HG03571 (cell line): ENCODE data around the gene ZGLP1.

Source experiments
- ATAC-seq: cut with Tn5 transposase; IDR thresholded peaks from one replicate; pipeline ENCODE4 v1.9.1; 2021; ENCODE audit not compliant: unreplicated experiment

The ZGLP1 gene

DNA sequence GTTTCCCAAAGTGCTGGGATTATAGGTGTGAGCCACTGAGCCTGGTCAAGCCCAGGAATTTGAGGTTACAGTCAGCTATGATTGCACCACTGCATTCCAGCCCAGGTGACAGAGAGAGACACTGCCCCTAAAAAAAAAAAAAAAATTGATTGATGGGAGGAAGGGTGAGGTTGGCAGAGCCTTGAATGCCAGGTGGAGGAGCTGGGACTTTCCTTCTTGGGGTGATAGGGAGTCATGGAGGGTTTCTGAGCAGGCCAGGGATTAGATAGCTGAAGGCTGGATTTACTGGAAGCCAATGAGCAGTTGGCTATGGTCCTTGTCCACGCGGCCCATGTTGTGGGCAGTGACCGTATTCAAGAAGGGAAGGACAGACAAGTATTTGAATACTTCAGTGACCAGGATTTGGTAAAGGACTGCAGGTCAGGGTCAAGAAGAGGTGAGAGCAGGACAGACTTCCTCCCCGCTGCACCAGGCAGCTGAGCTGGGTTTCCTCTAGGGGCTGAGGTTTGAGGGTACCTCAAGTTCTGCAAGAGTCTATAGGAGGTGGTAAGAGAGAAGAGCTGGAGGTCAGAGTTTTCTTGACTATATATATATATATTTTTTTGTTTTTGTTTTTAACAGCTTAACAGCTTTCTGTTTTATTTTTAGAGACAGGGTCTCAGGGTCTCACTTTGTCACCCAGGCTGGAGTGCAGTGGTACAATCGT is 29.7 kb downstream of the ZGLP1 start:
- ATAC-seq: no peak

DNA sequence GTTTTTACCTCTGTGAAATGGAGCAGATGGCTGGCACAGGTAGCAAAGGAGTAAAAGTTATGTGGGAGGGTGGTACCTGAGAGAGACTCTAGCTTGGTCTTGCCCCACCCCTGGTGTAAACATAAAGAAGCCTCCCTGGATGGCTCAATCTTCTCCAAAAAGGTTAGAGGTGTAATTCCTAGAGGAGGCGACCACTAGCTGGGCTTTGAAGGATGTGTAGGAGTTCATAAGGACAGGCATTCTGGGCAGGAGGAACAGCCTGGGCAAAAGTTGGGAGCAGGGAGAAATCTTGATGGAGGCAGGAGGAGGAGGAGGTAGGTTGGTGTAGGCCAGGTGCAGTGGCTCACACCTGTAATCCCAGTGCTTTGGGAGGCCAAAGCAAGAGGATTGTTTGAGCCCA is 30.7 kb downstream of the ZGLP1 start:
- no peak for ATAC-seq

DNA sequence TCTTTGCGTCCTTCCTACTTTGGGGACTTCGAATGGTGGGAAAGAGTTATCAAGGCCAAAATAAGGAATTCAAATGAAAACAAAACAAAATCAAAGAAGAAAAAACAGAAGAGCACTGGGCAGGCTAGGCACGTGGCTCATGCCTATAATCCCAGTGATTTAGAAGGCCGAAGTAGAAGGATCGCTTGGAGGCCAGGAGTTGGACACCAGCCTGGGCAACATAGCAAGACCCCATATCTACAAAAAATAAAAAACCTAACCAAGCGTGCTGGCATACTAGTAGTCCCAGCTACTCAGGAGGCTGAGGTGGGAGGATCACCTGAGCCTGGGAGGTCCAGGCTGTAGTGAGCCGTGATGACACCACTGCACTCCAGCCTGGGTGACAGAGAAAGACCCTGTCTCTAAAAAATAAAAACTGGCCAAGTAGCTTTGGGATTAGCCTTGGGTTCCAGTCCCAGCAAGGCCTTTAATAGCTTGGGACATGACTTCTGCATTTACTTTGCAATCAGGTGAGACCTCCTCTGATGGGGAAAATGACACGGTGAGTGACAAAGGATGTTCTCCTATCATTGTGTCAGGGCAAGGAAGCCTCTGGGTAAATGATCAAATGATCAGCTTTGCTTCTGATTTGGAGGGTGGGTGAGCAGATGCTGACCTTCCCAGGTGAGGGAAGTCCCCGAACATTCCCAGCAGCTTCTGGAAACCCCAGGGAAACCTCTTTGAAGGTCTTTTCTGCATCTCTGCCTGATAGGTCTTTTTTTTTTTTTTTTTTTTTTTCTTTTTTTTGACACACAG is 31.6 kb downstream of the ZGLP1 start:
- no peak for ATAC-seq

DNA sequence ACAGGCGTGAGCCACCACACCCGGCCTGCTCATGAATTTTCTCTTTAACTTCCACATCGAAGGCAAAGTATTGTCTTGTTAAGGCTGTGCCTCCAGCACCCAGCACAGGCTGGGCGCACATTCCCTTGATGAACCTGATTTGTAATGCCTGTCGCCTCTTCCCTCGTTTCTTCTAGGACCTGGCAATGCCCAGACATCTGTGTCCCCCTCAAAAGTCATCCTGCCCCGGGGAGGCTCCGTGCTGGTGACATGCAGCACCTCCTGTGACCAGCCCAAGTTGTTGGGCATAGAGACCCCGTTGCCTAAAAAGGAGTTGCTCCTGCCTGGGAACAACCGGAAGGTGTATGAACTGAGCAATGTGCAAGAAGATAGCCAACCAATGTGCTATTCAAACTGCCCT is 35.0 kb downstream of the ZGLP1 start:
- ATAC-seq: no peak

DNA sequence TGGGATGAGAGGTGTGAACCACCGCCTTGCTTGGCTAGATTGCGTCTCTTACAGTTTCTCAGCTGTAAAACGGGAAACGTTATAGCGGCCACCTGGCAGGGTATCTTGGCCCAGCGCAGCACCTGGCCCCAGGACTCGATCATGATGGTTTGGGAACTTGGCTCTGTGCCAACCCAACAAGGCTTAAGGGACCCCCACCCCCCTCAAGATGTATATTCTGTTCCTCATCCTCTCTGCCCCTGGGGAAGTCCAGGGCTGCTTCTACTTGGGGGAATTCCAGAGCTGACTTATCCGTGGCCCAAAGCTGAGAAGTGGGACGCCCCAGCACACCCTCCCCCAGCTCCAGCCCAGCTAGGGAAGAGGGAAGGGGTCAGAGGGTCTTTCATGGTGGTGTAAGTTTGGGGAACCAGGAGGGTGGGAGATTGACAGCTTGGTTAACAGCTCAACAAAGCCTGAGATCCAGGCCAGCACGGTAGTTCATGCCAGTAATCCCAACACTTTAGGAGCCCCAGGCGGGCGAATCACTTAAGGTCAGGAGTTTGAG is 38.0 kb downstream of the ZGLP1 start:
- peak; percentile 23 for ATAC-seq

DNA sequence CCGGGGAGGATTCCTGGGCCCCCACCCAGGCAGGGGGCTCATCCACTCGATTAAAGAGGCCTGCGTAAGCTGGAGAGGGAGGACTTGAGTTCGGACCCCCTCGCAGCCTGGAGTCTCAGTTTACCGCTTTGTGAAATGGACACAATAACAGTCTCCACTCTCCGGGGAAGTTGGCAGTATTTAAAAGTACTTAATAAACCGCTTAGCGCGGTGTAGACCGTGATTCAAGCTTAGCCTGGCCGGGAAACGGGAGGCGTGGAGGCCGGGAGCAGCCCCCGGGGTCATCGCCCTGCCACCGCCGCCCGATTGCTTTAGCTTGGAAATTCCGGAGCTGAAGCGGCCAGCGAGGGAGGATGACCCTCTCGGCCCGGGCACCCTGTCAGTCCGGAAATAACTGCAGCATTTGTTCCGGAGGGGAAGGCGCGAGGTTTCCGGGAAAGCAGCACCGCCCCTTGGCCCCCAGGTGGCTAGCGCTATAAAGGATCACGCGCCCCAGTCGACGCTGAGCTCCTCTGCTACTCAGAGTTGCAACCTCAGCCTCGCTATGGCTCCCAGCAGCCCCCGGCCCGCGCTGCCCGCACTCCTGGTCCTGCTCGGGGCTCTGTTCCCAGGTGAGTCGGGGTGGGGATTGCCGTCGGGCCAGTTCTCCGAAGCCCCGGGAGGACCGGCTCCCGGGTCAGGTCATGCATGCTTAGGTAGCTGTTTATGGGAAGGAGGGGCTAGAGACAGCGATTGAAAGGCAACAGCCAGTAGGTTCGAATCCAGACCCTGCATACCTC is 38.8 kb downstream of the ZGLP1 start, which contains the start of gene ICAM1:
Gene ICAM1, plus strand, starts transcription at position 505 of the 779 bp plus-strand sequence. Its CDS starts 40 bp downstream, at position 545.
- peak; percentile 43 for ATAC-seq

DNA sequence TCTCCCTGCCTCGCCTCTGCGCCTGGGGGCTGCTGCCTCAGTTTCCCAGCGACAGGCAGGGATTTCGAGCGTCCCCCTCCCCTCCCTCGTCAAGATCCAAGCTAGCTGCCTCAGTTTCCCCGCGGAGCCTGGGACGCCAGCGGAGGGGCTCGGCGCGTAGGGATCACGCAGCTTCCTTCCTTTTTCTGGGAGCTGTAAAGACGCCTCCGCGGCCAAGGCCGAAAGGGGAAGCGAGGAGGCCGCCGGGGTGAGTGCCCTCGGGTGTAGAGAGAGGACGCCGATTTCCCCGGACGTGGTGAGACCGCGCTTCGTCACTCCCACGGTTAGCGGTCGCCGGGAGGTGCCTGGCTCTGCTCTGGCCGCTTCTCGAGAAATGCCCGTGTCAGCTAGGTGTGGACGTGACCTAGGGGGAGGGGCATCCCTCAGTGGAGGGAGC is 39.4 kb downstream of the ZGLP1 start:
- peak; percentile 41 for ATAC-seq

DNA sequence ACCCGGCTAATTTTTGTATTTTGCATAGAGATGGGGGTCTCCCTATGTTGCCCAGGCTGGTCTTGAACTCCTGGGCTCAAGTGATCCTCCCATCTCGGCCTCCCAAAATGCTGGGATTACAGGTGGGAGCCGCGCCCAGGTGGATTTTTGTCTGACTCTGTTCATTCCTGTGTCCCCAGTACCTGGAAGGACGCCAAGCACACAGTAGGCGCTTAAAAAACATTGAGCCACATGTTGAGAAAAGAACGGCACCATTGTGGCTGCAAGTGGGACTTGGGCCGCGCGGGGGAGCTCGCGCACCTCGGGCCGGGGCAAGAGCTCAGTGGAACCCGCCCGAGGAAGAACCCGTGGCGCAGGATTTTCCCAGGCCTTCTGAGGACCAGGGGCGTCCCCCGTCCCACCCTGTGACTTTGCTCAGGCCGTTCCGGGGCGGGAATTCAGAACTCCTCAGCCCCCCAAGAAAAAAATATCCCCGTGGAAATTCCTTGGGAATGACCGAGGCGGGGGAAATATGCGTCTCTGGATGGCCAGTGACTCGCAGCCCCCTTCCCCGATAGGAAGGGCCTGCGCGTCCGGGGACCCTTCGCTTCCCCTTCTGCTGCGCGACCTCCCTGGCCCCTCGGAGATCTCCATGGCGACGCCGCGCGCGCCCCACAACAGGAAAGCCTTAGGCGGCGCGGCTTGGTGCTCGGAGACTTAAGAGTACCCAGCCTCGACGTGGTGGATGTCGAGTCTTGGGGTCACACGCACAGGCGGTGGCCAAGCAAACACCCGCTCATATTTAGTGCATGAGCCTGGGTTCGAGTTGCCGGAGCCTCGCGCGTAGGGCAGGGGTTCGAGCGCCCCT is 40.1 kb downstream of the ZGLP1 start:
- ATAC-seq: no peak

DNA sequence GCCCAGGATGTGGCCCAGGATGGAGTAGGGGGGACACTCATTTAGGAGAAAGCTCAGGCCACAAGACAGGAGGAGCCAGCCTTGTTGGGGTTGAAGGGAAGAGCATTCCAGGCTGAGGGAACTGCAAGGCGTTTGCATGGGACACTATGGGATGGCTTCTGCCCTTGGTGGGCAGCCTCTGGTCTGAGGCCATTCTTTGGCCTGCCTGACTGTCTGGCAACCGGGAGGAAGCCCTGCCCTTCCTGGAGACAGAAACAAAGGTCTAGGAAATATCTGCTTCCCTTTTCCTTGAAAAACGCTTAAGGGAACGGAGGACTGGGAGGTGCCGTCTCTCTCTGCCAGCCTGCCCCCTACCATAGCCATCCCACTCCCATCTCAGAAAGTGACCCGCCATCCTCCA is 41.5 kb downstream of the ZGLP1 start:
- no peak for ATAC-seq

DNA sequence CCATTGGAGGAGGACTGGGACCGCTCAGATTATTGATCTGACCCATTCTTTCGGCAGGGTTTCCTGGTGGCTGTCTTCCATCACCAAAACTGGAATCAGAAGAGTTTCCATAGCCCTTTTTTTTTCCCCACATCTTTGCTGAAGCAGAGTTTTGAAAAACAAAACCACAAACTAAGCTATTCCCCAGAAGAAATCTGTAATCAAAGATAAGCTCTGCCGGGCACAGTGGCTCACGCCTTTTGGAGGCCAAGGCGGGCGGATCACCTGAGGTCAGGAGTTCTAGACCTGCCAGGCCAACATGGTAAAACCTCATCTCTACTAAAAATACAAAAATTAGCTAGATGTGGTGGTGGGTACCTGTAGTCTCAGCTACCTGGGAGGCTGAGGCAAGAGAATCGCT is 42.9 kb downstream of the ZGLP1 start:
- ATAC-seq: no peak

DNA sequence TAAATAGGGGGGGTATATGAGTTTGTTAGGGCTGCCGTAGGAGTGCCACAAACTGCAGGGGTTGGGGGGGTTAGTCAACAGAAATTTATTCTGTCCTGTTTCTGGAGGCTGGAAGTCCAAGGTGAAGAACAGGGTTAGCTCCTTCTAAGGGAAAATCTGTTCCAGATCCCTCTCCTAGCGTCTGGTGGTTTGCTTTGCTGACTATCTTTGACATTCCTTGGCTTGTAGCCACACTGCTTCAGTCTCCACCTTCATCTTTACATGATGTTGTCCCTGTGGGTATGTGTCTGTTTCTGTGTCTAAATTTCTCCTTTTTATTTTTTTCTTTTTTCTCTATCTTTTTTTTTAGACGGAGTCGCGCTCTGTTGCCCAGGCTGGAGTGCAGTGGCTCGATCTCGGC is 46.8 kb downstream of the ZGLP1 start:
- ATAC-seq: no peak

DNA sequence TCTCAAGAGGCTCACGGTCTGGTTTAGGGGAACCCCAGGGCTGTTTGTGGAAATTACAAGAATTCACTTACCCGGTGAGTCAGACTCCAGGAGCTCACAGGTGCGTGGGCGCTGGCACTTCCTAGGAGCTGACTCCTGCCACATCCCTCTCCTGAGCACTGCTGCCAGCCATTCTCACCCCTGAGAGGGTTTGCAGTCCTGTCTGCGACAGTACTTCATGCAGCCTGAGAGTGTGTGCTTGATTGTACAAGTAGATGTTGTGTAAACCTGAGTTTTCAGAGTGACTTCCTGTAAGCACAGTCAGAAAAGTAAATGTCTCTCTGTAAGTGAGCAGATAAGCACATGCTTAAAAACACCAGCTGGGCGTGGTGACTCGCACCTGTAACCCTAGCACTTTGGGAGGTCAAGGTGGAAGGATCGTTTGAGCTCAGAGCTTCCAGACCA is 49.5 kb downstream of the ZGLP1 start:
- no peak for ATAC-seq

DNA sequence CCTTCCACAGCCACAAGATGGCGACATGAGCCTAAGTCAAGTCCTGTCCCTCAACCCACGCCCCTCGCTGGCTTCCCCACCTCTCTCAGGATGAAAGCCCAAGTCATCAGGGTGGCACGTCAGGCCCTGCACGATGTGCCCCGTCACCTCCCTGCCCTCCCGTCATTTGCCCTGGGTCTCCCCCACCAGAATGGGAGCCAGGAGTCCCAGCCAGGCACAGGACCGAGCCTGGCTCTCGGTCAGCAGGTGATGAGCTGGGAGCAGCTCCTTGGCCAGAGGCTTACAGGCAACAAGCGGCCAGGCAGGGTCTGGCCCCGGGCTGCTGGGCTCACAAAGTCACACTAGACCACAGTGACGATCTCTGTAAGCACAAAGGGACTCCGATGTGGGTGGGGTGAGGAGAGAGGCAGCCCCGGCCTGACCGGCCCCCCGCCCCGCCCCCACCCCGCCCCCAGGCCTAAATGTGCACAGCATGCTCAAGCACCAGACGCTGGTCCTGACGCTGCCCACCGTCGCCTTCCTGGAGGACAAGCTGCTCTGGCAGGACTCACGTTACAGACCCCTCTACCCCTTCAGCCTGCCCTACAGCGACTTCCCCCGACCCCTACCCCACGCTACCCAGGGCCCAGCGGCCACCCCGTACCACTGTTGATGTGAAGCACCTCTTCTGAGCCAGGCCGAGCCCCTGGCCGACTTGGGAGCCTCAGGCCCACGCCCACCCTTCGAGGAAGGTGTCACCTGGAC is 50.3 kb downstream of the ZGLP1 start:
- no peak for ATAC-seq

DNA sequence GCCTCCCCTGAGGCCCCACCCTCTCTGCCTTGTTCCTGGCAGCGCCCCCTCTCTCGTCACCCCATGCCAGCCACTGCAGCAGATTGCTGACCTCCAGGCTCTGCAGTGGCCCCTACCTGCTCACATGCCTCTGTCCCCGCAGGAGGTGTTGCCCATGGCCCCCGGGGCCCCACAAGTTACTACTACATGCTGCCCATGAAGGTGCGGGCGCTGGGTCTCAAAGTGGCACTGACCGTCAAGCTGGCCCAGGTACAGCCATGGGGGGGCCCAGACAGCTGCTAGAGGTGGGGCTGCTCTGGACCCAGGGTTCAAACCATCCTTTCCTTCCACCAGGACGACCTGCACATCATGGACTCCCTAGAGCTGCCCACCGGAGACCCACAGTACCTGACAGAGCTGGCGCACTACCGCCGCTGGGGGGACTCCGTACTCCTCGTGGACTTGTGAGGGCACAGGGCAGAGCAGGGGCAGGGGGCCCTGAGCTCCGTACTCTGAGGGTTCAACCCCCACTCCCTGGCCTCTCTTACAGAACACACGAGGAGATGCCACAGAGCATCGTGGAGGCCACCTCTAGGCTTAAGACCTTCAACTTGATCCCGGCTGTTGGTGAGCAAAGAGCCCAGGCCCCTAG is 51.4 kb downstream of the ZGLP1 start:
- ATAC-seq: no peak

DNA sequence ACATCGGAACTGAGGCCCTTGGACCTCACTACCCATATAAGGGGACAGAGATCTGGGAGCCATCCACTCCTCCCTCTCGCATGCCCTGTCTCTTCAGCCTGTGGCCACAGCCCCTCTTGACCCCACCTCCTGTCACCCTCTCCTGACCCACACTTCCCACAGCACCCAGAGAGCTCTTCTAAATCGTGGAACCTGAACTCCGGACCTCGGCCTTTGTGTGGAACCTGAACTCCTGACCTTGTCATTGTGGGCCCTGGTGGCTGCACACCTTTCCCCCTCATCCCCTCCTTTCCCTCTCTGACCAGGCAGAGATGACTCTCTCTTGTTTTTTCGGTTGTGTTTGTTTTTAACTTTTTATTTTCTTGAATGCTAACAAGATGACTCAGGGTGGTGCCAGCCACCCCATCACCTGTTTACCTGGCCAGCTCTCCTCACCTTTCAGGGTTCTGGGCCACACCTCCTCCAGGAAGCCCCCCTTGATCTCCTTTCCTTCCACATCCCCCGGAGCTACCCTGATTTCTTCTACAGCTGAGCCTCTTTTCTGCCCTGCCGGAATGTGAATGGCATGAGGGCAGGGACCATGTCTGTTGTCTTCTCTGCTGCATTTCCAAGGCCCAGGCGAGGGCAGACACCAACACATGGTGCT is 52.5 kb downstream of the ZGLP1 start:
- no peak for ATAC-seq

DNA sequence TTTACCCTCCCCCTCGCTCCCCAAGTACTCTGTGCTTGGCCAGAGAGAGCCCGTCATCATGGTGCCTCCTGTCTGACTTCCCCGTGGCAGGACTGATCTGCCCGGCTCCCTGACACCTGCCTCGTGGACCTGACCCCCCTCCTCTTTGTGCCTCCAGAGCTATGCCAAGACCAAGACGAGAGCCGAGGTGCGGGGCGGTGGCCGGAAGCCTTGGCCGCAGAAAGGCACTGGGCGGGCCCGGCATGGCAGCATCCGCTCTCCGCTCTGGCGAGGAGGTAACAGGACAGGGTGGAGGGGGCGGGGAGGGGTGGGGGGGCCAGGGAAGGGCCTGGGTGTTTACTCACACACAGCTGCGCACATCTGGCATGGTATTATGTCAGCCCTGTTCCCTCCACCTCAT is 53.1 kb downstream of the ZGLP1 start:
- ATAC-seq: no peak

DNA sequence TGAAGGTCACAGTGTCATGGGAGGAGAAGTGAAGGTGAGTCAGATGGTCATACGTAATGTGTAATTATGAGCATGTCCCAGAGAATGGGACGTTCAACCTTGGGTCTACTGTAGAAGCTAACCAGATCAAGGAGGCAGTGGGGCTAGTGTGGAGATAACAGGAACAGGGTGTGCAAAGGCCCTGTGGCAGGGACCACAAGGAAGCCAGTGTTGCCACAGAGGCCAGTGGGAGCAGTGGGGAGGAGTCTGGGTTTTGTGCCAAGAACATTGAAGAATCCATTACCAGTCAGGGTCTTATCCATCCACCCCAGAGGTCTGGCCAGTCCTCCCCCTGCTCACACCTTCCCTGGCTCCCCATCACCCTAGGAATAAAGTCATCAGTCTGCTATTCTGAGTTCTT is 54.3 kb downstream of the ZGLP1 start:
- ATAC-seq: no peak
